Measurements from ENCODE around the gene PSORS1C2.
A peak's percentile ranks its signal among the peaks of the same experiment; 100 is the strongest.
"Not testable (repeated sequence)": the region's sequence is repeated elsewhere in the genome, so short reads cannot be mapped to it uniquely, and the experiment has no call there.

PSORS1C2 gene

GRCh38 chr6:31165064-31165832 lies 26.4 kb upstream of the PSORS1C2 start:
- DNase-seq = peak; percentile 27

DNA sequence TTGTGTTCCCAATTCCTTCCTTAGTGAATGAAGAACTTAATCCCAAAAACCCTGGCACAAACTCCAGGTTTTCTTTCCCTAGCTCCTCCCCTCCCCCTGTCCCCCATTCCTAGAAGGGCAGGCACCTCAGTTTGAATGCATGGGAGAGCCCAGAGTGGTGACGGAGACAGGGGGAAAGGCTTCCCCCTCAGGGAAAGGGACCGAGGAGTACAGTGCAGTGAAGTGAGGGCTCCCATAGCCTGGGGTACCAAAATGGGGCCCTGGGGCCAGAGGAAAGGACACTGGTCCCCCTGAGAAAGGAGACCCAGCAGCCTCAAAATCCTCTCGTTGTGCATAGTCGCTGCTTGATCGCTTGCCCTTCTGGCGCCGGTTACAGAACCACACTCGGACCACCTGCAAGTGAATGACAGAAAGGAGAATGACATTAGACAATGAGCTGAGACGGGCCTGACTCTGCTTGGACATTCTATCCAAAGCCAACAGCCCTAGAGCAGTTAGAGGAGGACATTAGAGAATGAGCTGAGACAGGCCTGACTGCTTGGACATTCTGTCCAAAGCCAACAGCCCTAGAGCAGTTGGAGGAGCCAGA lies 25.7 kb upstream of the PSORS1C2 start:
- not testable (repeated sequence) for DNase-seq

DNA sequence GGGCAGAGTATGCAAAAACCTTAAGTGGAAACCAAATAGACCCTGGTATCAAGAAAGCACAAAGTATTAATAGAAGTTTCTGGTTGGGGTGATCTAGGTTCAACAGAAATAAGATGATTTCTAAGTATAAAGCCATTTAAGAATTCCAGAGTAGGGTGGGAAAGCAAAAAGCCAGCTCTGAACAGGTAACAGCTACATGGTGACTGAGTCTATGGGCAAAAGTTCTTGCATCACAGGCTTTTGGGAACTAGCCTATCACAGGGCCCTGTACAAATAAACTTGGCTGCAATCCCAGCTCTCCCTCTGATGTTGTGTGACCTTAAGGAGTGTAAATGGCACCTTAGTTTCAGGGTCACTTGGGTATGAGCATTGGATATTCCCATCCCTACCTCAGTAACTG lies 25.1 kb upstream of the PSORS1C2 start:
- no peak for DNase-seq

GRCh38 chr6:31162463-31163165 lies 23.7 kb upstream of the PSORS1C2 start:
- no peak for DNase-seq

DNA sequence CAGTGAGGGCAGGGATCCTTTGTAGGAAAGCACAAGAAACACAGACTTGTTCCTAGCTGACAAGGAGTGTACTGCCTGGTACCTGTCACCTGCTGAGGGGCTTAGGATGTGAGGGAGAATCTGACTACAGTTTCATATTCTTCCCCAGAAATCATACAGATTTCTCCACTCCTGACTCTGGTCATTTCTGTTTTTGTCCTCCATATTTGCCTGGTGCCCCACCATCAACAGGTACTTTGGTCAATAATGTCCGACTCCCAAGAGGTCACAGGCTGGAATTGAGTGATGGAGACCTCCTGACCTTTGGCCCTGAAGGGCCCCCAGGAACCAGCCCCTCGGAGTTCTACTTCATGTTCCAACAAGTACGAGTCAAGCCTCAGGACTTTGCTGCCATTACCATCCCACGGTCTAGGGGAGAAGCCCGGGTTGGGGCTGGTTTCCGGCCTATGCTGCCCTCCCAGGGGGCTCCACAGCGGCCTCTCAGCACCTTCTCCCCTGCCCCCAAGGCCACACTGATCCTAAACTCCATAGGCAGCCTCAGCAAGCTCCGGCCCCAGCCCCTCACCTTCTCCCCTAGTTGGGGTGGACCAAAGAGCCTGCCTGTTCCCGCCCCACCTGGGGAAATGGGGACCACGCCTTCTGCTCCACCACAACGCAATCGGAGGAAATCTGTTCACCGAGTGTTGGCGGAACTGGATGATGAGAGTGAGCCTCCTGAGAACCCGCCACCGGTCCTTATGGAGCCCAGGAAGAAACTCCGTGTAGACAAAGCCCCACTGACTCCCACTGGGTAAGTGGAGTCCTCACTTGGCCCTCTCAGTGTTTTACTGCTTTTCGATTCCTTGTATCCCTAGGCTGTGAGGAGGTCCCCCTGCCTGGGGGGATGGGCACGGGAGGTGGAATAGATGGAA lies 22.6 kb upstream of the PSORS1C2 start:
- no peak for DNase-seq

DNA sequence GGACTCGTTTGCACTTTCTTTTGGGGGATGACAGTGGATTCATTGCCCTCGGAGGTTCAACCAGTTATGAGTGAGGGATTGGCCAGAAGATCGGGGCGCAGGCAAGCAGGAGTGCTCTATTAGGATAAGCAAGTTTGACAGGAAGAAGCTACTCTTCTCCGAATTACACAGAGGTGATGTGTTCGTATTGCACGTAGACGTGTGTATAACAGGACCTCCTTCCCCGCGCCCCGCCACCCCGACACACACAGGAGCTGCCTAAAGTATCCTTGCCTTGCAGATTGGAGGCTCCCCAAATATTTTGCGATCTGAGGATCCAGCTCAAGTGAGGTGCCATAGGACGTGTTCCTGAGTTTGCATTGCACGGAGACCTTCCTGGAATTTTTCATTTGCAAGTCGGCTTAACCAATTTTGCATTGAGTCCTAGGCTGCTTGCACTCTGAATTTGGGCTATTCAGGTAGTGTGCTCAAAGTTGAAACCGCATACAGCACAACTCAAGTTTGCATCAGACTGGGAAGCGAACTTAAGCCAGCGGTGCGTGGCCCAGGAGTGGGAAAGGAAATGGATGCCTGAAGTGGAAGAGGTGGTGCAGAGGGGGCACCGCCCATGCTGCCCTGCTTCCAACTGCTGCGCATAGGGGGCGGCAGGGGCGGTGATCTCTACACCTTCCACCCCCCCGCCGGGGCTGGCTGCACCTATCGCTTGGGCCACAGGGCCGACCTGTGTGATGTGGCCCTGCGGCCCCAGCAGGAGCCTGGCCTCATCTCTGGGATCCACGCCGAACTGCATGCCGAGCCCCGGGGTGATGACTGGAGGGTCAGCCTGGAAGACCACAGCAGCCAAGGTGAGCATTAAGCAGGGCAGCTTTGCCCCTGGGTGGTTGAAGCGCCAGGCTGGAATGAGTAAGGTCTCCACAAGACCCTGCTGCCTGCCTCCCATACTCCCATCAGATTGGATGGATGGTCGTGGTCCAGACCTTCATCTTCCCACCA lies 20.3 kb upstream of the PSORS1C2 start:
- peak; percentile 34 for DNase-seq

- peak; percentile 98 for DNase-seq
These were observed 19.4 kb upstream of the PSORS1C2 start, which contains the start of gene TCF19 for GRCh38 chr6:31158140-31158862. TCF19 (plus strand) TSS chr6:31158589; CDS start chr6:31159470, 881 bp downstream.

- no peak for DNase-seq
These were observed 18.8 kb upstream of the PSORS1C2 start, which contains the start of gene CCHCR1 for GRCh38 chr6:31157513-31158139. CCHCR1 (minus strand) TSS chr6:31157802; CDS start chr6:31157600, 202 bp downstream.

- no peak for DNase-seq
These were observed 17.8 kb upstream of the PSORS1C2 start for GRCh38 chr6:31156641-31157040.

DNA sequence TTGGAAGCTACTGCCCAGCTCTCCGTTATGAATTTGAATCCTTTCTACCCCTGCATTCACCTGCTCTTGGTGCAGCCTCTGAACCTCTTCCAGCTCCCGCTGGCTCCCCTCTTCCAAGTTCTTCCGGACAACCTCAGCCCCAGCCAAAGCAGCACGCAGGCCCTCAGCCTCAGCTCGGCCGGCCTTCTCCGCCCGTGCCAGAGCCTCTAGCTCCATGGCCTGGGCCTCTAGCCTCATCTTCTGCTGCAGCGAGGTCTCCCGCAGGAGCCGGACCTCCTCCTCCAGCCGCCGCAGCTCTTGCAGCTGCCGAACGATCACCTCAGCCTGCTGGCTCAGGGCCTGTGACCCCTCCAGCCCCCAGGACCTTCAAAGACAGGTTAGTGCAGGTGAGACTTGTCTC lies 15.6 kb upstream of the PSORS1C2 start:
- no peak for DNase-seq

- no peak for DNase-seq
These were observed 13.9 kb upstream of the PSORS1C2 start for GRCh38 chr6:31152781-31153180.

- DNase-seq = no peak
These were observed 11.1 kb upstream of the PSORS1C2 start for GRCh38 chr6:31149827-31150447.

DNA sequence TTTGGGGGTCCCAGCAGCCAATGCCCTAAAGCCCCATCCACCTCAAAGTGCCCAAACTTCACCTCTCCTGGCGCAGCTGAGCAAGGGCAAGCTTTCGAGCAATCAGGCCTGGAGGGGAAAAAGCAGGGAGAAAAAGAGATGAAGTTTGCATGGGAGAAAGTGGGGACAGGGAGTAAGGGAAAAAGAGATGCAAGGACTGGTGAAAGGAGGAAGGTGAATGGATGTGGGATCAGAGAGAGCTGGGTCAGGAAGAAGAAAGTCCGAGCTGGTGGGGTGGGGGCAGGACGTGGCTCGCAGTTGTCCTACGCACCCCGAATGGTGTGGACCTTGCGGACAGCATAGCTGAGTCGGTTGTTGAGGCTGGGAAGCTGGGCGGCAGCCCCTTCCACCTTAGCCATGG lies 6.5 kb upstream of the PSORS1C2 start:
- DNase-seq = no peak

GRCh38 chr6:31144970-31145340 lies 6.1 kb upstream of the PSORS1C2 start:
- no peak for DNase-seq

DNA sequence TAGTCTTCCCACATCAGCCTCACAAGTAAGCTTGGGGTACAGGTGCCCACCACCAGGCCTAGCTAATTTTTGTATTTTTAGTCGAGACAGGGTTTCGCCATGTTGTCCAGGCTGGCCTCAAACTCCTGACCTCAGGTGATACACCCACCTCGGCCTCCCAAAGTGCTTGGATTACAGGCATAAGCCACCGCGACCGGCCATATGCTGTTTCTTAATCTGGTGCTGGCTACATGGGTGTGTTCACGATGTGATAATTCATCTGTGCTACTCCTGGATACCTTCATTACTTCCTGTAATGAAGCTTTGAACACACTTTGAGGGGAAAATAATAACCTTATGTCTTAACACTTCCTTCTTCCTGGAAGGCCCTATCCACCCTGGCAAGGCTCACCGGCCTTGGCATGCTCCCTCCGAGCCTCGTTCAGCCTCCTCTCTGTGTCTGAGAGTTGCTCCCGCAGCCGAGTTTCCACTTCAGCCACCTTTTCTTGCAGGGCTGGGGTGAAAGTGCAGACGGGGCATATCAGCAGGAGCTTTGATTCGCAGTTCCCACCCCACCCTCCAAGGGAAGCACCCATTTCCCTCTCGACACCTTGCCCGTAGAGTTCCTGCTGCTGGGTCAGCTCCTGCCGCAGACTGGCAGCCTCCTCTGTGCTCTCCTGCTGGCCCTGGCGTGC lies 5.6 kb upstream of the PSORS1C2 start:
- no peak for DNase-seq

GRCh38 chr6:31143148-31143547 lies 4.3 kb upstream of the PSORS1C2 start:
- no peak for DNase-seq

DNA sequence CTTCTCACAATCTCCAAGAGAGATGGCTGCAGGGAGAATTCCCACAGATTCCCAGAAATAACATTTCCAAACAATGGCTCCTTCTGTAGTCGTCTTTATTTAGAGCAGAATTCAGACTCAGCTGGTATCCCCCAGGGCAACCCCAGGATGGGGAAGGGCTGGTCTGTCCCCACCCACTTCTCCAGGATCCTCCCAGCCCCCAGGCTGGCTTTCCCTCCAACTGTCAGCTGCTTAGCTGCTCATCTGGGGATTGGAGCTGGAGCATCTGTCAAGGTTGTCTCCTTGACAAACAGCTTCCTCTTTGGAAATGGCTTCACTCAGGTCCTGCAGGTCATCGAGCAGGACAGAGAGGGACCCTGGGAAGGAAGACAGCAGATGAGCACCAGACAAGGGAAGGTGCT lies 3.5 kb upstream of the PSORS1C2 start:
- DNase-seq = no peak

DNA sequence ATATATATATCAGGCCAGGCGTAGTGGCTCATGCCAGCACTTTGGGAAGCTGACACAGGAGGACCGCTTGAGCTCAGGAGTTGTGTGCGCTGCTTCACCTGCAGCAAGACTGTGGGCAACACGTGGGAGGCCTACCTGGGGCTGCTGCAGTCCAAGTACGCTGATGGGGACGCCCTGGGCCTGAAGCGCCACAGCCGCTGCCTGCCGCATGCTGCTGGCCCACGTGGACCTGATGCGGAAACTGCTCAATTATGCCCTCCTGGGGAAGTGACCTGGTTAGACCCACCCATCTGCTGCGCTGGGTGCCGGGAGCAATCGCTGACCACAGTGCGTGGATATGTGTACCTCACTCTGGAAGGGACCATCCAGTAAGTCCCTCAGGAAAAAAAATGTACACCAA lies 1.8 kb upstream of the PSORS1C2 start:
- DNase-seq = no peak

GRCh38 chr6:31139599-31139998 lies 733 bp upstream of the PSORS1C2 start:
- DNase-seq = no peak

Measured in NCI-H526 treated with DMSO at 0.1 percent for 48 hours (cell line).